K562 (cell line): ENCODE results near the gene JUNB. TPM values are rescaled to one million over a fixed set of nuclear protein-coding genes. Genes with fewer than 3 reads are reported as not detected.
A peak's percentile ranks its signal among the peaks of the same experiment; 100 is the strongest.

Experiments used
- CBFA2T2 ChIP-seq: fragments of 450-650 bp; conservative IDR thresholded peaks from 2 replicates; pipeline ENCODE4 v1.6.1; 2017; ENCODE audit warnings: mild to moderate bottlenecking
- FOXA3 ChIP-seq, 2 experiments: fragments of 450-650 bp in 1 of 2; sonication (generic) in 1 of 2; formaldehyde crosslinking; IDR thresholded peaks in 1 of 2; conservative IDR thresholded peaks in 1 of 2; 2 replicates each; pipeline versions ENCODE4 v1.4.0 to v1.8.0; 2020 to 2022; ENCODE audit warnings: mild to moderate bottlenecking in 2 of 2, missing genetic modification reagents in 1 of 2
- GABPB1 ChIP-seq: sonication (generic); formaldehyde crosslinking; IDR thresholded peaks from 2 replicates; pipeline ENCODE4 v1.8.0; 2022; ENCODE audit warnings: mild to moderate bottlenecking, missing genetic modification reagents
- HBP1 ChIP-seq: fragments of 450-650 bp; formaldehyde crosslinking; IDR thresholded peaks from 2 replicates; pipeline ENCODE4 v1.4.0; 2022; ENCODE audit warnings: missing genetic modification characterization
- HMGN3 ChIP-seq: IDR thresholded peaks from 2 replicates; pipeline ENCODE4 v1.6.1; 2011; ENCODE audit warnings: borderline replicate concordance, low read depth, mild to moderate bottlenecking, mixed read lengths, low read length; ENCODE audit not compliant: insufficient read length; ENCODE audit errors: extremely low read depth
- NFRKB ChIP-seq: fragments of 450-650 bp; IDR thresholded peaks from 2 replicates; pipeline ENCODE4 v1.6.1; 2016; ENCODE audit warnings: low read depth
- POLR3A ChIP-seq: IDR thresholded peaks from 2 replicates; pipeline ENCODE4 v1.6.1; 2011; ENCODE audit warnings: borderline replicate concordance, mild to moderate bottlenecking, moderate library complexity; ENCODE audit not compliant: insufficient read length, insufficient read depth; ENCODE audit errors: extremely low read depth
- PRPF4 ChIP-seq: fragments of 200-400 bp; formaldehyde crosslinking; IDR thresholded peaks from one replicate; pipeline ENCODE4 v1.6.1; 2017; ENCODE audit warnings: low read length, low read depth, mild to moderate bottlenecking; ENCODE audit not compliant: insufficient read depth, poor library complexity, severe bottlenecking
- RCOR1 ChIP-seq, 2 experiments: IDR thresholded peaks; 2 replicates each; pipeline ENCODE4 v1.6.1; 2012; ENCODE audit warnings: low read depth in 2 of 2, low read length in 2 of 2, borderline replicate concordance in 1 of 2, improper control_type of control experiment in 1 of 2
- RUNX1 ChIP-seq: sonication (generic); IDR thresholded peaks from 2 replicates; pipeline ENCODE4 v1.6.1; 2016; ENCODE audit warnings: antibody characterized with exemption, low read depth
- SRSF1 ChIP-seq: fragments of 200-400 bp; formaldehyde crosslinking; IDR thresholded peaks from 2 replicates; pipeline ENCODE4 v1.6.1; 2017; ENCODE audit warnings: mild to moderate bottlenecking, low read depth, low read length, moderate library complexity
- TCFL5 ChIP-seq: fragments of 250-450 bp; sonication (Bioruptor Pico); conservative IDR thresholded peaks from 2 replicates; pipeline ENCODE4 v1.6.1; 2021; ENCODE audit warnings: mild to moderate bottlenecking, moderate library complexity, matching md5 sums
- VEZF1 ChIP-seq: fragments of 200-800 bp; sonication (Bioruptor generic); IDR thresholded peaks from 2 replicates; pipeline ENCODE4 v1.6.1; 2017; ENCODE audit warnings: missing genetic modification characterization, missing compliant biosample characterization
- ZBTB7A ChIP-seq: IDR thresholded peaks from 2 replicates; pipeline ENCODE4 v1.6.1; 2011; ENCODE audit warnings: low read depth, mild to moderate bottlenecking, low read length, moderate library complexity, borderline replicate concordance; ENCODE audit not compliant: control insufficient read depth
- ZNF174 ChIP-seq: fragments of 250-450 bp; sonication (Bioruptor Pico); IDR thresholded peaks from 2 replicates; pipeline ENCODE4 v1.4.0; 2020; ENCODE audit warnings: mild to moderate bottlenecking
- polyA plus RNA-seq, 8 experiments: library from polyadenylated mRNA; depleted of rRNA in 4 of 8; stranded (reverse) in 5 of 8; unstranded in 3 of 8; fragments of >200 nt; fragmentation: Nextera tagmentation in 2 of 8; fragmentation: Illumina TruSeq in 1 of 8; extraction: Ambion mirVana in 2 of 8; extraction: Trizol in 1 of 8; gene quantifications; 2 replicates each; pipeline versions ENCODE4 v1.2.1 to v1.2.3, GENCODE V29; 2011 to 2014; ENCODE audit warnings: inconsistent platforms in 1 of 8, missing spikeins in 1 of 8
- total RNA-seq, 7 experiments: library from RNA; depleted of rRNA in 6 of 7; stranded (reverse); fragments of >200 nt in 6 of 7; fragmentation: Illumina TruSeq in 2 of 7; extraction: Trizol in 2 of 7; gene quantifications; 2 replicates each; pipeline versions ENCODE4 v1.2.1 to v1.2.3, GENCODE V29; 2011 to 2021; ENCODE audit warnings: low replicate concordance in 1 of 7
- TF ChIP-seq, protein P1 (sequence below): fragments of 450-650 bp; IDR thresholded peaks from 2 replicates; pipeline ENCODE4 v1.7.1; 2018; ENCODE audit warnings: mild to moderate bottlenecking, low read depth; ENCODE audit not compliant: partially characterized antibody
- TF ChIP-seq, protein P2 (sequence below): fragments of 250-450 bp; sonication (Bioruptor Pico); IDR thresholded peaks from 2 replicates; pipeline ENCODE4 v1.5.0; 2021; ENCODE audit warnings: mild to moderate bottlenecking, borderline replicate concordance

JUNB gene
- total and polyA plus RNA-seq, 9 of the 15 experiments (the other 6 are each of a cell fraction or from before 2014, with no cell fraction given), result 0.23 to 88.1 (median 13.1) TPM

DNA sequence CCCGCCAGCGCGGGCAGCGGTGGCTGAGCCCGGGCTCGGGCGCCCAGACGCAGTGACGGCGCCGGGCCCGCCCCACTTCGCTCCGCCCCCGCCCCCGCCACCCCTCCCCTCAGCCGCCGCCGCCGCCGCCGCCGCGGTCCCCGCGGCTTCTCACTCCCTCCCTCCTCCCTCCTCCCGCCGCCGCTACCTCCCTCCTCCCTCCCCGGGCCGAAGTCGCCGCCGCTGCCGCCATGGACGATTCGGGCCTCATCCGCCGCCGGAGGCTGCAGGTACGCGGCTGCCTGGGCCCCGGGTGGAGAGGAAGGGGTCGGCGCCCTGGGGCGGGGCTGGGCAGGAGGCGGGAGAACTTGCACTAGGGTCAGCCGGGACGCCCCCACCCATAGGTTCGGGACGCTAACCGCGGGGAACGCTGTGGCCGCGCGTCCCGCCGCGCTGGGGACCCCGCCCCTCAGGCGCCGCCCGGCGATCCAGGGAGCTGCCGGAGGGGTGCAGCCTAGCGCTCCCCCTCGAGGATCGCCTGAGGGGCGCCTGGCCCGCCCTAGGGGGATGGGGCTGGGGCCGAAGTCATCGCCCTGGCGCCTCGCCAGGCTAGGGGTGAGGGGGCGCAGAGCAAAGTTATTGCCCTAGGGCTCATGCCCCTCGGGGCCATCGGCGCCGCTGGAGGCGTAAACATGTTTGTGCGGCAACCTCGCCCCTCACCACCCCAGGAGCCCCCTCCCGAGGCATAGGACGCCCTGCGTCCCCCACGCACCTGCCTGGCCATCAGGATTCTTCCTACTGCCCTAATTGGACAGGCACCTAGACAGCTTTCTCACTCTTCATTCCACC lies 42.7 kb downstream of the JUNB start (continued):
- TF ChIP-seq RCOR1 (IDR thresholded peaks at IDR 0.05; ENCODE audit: borderline replicate concordance in 1 of 2, low read depth in 2 of 2, low read length in 2 of 2) (0 out of 4 replicates have a peak, but pooled peaks of 1 of the 2 experiments have one; percentile 13), ZBTB7A (peak; percentile 71), NFRKB (no peak), PRPF4 (no peak), SRSF1 (no peak), RUNX1 (no peak), CBFA2T2 (no peak), TCFL5 (CRISPR knock-in tag) (no peak), HBP1 (CRISPR knock-in tag) (no peak), FOXA3 (CRISPR knock-in tag; conservative IDR thresholded peaks at IDR 0.05 in 1 of 2, IDR thresholded peaks at IDR 0.05 in 1 of 2) (no peak), GABPB1 (CRISPR knock-in tag) (0 out of 2 replicates have a peak, but pooled peaks have one; percentile 39), POLR3A (no peak), VEZF1 (CRISPR knock-in tag) (peak; percentile 89), ZNF174 (CRISPR knock-in tag) (no peak), HMGN3 (peak; percentile 6)
- TF ChIP-seq, protein P1, sequence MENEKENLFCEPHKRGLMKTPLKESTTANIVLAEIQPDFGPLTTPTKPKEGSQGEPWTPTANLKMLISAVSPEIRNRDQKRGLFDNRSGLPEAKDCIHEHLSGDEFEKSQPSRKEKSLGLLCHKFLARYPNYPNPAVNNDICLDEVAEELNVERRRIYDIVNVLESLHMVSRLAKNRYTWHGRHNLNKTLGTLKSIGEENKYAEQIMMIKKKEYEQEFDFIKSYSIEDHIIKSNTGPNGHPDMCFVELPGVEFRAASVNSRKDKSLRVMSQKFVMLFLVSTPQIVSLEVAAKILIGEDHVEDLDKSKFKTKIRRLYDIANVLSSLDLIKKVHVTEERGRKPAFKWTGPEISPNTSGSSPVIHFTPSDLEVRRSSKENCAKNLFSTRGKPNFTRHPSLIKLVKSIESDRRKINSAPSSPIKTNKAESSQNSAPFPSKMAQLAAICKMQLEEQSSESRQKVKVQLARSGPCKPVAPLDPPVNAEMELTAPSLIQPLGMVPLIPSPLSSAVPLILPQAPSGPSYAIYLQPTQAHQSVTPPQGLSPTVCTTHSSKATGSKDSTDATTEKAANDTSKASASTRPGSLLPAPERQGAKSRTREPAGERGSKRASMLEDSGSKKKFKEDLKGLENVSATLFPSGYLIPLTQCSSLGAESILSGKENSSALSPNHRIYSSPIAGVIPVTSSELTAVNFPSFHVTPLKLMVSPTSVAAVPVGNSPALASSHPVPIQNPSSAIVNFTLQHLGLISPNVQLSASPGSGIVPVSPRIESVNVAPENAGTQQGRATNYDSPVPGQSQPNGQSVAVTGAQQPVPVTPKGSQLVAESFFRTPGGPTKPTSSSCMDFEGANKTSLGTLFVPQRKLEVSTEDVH, result no peak
- TF ChIP-seq, protein P2, sequence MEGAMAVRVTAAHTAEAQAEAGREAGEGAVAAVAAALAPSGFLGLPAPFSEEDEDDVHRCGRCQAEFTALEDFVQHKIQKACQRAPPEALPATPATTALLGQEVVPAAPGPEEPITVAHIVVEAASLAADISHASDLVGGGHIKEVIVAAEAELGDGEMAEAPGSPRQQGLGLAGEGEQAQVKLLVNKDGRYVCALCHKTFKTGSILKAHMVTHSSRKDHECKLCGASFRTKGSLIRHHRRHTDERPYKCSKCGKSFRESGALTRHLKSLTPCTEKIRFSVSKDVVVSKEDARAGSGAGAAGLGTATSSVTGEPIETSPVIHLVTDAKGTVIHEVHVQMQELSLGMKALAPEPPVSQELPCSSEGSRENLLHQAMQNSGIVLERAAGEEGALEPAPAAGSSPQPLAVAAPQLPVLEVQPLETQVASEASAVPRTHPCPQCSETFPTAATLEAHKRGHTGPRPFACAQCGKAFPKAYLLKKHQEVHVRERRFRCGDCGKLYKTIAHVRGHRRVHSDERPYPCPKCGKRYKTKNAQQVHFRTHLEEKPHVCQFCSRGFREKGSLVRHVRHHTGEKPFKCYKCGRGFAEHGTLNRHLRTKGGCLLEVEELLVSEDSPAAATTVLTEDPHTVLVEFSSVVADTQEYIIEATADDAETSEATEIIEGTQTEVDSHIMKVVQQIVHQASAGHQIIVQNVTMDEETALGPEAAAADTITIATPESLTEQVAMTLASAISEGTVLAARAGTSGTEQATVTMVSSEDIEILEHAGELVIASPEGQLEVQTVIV (CRISPR knock-in tag), result no peak
